Measurements from ENCODE around the gene C16orf74.

The C16orf74 gene

DNA sequence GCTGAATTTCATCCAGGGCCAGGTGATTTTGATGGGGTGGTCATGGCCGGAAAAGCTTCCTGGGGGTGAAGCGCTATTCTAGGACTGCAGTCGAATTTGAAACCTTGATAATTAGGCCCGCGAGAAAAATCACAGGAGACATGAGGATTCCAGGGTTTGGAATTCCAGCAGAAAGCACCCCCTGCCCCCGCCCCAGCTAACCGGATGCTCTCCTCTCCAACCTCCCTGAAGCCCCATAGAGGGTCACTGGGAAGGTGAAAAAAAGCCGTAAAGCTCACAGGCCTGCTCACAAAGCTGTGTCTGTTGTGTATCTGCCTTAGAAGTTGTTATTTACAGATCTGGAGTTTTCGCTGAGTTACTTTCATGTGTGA is 61.0 kb downstream of the C16orf74 start:
- no peak for DNase-seq

DNA sequence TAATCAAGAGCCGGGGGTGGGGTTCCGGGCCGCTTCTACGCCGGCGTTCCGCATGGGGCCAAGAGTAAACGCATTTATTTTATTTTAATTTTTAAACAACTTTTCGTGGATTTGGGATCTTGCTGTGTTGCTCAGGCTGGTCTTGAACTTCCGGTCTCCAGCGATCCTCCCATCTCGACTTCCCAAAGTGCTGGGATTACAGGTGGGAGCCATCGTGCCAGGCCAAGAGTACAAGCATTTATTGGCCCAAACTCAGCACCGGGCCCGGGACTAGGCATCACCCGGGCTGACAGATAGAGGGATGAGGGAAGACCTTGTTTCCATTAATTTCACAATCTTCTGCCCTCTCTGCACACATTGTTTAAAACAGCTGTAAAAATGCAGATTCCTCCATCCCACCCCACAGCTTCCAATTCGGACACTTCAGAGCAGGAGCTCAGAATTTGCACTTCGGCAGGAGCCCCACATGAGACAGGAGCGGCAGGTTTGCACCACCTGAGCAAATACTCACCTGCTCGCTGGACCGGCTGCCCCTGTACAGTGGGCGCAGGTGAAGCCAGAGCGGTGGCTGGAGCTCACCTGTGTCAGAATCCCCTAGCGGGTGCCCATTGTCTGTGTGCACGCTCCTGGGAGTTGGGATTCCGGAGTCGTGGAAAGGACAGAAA is 61.5 kb downstream of the C16orf74 start:
- DNase-seq = no peak

DNA sequence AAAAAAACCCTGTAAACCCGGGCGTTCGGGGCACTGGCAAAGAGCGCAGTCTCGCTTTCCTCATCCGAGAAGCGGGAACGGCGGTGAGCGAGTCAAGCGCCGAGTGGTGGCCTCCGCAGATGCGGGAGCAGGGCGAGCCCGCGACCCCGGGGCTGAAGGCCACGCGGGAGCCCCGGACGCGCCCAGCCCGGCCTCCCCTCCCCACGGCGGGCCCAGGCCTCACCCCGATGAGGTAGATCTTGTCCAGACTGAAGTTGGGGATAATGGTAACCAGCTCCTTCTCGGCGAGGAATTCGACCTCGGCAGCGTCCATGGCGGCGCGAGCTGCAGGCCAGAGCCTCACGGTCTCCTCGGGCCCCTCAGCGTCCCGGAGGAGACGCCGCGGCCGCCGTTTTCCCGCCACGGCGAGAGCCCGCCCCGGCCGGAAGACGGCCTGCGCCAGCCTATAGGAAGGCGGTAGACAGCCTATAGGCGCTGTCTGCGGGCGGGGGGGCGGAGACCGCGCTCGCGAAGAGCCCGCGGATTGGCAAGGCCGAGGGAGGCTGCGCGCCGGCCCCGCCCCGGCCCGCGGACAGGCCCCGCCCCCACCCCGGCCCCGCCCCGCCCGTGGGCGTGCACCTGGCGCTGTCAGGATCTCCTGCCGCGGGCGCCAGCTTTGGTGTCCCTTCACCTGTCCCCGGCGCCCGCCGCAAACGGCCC is 62.2 kb downstream of the C16orf74 start, which contains the start of gene GINS2:
TSS of gene GINS2 (minus strand) at position 369 of the 699 bp plus-strand sequence. CDS start at position 313, 56 bp downstream.
- DNase-seq = peak; percentile 61

DNA sequence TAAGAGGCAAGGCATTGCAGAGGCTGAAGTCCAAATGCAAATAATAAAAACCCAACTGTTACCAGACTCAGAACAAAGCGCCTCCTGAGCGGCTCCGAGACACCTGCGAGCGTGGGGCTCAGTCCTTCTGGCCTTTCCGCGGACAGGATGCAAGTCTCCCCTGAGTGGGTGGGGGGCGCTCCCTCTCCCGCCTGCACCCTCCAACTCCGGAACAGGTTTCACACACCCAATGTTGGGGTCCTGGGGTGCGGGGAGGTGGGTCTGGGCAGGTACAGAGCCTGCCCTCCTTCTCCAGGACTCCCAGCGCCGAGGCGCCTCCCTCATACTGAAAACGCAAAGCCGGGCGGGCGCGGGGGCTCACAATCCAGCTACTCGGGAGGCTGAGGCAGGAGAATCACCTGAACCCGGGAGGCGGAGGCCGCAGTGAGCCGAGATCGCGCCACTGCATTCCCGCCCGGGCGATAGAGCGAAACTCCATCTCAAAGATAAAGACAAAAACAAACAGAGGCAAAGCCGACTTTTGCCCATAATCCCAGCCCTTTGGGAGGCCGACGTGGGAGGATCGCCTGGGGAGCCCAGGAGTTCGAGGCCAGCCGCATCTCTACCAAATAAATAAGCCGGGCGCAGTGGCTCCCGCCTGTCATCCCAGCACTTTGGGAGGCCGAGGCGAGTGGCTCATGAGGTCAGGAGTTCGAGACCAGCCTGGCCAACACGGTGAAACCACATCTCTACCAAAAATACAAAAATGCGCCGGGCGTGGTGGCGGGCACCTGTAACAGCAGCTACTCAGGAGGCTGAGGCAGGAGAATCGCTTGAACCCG is 63.0 kb downstream of the C16orf74 start:
- no peak for DNase-seq

DNA sequence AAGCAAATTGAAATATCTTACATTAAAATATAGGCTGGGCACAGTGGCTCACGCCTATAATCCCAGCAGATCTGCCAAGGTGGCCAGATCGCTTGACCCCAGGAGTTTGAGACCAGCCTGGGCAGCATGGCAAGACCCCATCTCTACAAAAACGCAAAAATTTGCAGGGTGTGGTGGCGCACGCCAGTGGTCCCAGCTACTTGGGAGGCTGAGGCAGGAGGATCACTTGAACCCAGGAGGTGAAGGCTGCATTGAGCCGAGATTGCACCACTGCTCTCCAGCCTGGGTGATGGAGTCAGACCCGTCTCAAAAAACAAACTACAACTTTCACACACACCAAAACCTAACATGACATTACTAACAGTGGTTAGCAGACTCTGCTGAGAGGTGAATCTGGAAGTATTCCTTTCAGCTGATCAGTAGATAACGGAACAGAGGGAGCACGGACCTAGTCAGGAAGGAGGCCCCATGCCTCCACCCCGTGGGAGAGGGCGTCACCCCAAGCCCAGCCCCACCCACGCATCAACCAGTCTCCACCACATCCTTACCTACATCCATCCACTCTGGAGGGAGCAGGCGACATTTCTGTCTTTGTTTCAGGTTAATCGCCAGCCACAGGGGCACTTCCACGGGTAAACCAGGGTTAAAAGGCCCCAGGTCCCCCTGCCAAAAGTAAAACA is 63.8 kb downstream of the C16orf74 start:
- no peak for DNase-seq

DNA sequence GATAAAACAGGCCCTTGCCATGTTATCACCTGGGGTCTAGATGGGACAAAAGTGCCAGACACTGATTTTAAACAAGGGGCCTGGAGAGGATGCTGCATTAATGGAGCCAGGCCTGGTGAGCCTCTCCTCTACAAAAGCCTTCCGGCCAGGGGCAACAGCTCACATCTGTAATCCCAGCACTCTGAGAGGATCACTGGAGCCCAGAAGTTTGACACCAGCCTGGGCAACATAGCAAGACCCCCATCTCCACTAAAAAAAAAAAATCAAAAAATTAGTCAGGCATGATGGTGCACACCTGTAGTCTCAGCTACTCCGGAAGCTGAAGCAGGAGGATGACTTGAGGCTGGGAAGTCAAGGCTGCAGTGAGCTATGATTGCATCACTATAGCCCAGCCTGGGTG is 65.6 kb downstream of the C16orf74 start:
- no peak for DNase-seq

DNA sequence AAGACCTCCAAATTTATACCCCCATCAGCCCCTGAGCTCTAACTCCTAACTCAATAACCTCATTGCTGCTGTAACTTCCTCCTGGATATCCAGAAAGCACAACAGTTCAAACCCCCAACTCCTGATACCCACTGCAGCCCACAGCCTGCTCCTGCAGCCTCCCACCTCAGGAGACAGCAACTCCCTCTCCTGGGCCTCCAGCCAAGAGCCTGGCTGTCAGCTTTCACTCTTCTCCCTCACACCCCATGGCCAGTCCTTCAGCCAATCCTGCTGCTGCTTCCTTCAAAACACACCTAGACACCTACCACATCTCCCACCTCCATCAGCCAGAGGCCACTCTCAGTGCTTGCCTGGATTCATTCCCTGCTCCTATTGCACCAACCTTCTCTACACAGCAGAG is 67.5 kb downstream of the C16orf74 start:
- DNase-seq = no peak

DNA sequence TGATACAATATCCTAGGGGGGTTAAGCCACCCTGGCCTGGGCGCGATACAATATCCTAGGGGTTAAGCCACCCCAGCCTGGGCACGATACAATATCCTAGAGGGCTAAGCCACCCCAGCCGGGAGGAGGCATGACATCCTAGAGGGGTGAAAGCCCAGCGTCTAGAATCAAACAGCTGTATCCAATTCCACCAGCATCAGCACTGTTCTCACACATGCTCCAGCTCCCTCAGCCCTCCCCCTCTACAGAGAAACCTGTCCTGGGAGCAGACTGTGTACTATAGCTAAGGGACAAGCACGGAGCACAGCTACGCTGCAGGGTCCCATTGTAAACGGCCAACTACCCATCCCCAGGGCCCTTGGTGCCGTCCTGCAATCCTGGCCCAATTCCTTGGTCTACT is 68.4 kb downstream of the C16orf74 start:
- DNase-seq = no peak

DNA sequence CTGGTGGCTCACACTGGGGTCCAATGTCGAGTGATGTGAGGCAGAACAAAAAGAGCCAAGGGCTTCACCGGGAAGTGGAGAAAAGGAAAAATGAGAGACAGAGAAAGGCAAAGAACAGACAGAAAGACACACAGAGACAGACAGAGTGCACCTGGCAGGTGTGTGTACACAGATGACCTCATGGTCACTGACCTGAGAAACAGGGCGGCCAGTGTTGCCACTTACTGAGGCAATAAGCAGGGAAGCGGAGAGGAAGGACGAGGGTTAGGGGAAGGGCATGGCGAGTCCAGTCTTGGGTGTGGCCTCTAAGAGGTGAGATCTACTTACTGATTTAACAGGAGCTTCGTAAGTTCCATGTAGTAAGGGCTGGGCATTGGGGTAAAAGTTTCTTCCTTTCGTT is 69.6 kb downstream of the C16orf74 start:
- no peak for DNase-seq

DNA sequence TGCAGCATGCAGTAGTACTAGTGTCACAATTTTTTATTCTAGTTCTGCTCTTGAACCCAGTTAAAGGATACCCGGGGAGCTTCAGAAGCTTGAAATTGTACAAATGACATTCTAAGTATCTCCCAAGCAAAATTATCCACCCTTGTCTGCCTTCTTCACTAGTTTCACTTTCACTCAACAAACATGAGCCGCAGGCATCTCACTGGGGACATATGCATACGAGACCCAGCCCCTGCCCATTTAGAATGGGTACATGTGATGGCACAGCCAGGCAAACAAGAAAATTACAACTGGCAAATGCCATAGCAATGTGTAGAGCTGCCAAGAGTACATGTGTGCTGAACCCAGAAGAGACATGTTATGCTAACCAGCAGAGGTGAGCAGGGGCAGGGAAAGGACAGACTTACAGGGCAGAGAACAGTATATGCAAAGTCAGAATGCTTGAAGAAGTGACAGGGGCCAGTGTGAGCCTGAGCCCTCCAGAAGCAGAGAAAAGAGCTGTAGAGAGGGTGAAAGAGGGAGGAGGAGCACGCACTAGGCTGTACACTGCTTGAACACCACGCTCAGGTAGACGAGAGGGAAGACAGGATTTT is 70.4 kb downstream of the C16orf74 start:
- no peak for DNase-seq

DNA sequence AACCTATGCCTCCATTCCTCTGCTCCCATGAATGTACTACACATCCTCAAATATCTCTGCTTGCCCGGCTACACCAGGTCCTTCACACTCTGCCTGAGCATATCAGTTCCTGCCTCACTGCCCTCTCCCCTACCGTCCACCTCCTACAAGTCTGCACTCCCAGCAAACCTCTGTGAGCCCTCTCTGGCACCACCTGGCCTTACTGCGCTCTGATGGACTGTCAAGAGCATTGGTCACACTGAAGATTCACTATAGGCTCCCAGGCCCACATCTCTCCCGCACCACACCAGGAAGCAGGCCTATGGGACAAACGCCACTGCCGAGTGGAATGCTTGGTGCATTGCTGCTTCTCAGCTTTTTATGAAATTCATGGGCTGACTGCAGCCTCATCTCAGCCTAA is 71.0 kb downstream of the C16orf74 start:
- no peak for DNase-seq

DNA sequence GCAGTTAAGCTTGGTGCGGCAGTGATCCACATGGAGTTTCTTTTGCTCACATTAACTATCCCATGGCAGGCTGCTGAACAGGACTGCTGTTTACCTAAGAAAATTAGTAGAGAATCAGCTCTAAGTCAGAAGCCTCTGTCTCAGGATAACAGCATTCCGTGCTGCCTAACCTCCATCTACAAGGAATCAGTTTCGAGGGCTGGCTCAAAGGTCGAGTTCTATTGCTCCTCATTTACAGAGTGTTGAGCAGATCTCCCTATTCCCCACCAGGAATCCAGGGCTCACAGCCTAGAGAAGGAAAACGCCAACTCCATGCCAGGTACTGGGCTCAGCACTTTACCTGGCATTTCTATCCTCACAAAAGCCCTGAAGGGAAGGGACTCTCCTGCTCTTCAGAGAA is 72.1 kb downstream of the C16orf74 start:
- no peak for DNase-seq

DNA sequence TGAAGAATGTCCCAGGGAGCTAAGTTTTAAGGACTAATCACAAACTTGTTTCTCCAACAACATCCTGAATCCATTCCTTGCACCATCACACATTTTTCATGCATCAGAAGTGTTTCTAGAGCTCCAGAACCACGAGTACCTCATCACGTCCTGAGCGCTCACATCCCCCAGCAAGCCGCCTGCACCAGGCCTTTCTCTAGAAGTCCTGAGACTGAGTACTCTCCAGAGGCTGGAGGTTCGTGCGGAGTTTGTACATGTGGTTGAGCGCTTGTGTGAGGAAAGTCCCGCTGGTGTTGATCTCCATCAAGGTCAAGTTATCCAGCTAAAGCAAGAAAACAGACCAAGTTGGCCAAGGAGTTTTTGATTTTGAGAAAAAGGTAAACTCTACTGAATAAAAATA is 72.9 kb downstream of the C16orf74 start:
- DNase-seq = no peak

DNA sequence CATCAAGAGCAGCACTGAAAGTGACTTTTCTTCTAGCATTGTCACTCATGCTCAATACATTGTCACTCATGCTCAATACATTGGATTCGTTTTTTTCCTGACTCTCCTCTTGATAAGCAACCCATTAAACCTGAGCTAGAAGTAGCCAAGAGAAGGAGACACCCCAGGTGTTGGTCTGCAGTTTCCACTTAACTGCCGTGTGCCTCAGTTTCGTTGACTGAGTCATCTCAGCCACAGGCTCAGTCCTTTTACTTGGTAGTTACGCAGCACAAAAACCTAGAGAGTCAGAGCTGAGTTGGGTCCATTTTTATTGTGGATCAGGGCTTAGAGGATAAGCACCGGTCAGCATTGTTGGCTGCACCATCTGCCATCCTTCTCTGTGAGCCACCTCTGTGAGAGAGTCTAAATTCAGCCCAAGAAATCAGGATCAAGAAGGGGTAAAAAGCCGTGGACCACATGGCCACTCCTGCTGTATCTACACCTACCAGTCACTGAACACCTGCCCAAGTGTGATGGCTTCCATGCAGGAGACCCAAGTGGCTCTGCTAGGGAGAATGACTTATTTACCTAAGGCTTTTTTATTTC is 73.4 kb downstream of the C16orf74 start:
- DNase-seq = no peak

DNA sequence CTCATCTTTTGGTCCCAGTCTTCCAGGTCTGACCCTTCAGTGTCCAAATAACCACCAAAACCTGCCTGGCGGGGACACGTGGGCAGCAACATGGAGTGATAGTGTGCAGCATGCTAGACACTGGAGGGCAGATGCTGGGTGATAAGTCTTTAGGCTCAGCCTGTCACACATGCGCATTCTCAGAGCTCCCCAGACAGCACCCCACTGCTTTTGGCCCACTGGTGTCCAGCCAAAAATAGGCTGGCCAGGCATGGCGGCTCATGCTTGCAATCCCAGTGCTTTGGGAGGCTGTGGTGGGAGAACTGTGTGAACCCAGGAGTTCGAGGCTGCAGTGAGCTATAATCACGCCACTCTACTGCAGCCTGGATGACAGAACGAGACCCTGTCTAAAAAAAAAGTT is 74.4 kb downstream of the C16orf74 start:
- no peak for DNase-seq

DNA sequence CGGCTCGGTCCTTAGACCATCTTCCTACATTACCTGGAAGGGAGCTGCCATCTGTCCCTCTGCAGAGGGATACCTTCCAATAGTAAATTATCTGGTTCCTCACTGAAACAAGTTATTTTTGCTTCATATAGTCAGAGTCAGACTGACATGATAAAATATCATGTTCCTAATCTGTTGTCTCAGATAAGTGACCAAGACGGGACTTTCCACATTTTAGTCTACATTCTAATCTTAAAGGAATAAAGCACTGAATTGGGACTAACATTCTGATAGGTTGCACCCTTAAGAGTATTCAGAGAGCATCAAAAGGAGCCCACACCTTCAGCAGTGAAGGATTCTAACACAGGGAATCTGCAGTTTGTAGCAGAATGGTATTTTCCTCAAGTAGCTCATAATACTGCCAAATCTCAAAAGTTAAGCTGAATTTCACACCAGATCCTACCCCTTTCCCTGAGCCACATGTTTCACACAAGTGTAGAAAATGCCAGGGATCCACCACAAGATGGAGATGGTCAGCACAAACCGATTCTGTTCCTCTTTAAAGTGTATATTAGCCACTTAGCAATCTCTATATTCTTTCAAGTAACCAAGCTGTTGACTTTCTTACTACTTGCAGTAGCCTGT is 75.5 kb downstream of the C16orf74 start:
- DNase-seq = peak; percentile 7

DNA sequence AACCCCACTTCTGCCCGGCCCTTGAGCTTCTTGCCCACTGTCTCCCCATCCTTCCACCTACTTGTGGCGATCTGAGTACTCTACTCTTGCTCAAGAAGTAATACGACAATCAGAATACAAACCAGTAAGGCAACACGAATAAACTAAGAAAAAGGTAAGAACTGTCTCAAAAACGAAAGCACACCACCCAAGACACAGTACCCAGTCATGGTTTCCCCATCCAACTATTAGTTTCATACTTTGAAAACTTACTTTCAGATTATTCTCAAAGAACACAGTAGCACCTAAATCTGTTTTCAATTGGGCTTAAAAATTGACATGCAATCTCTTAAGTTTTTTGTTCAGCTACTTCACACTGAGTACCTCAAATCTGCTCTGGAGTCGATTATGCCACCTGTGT is 76.1 kb downstream of the C16orf74 start:
- DNase-seq = no peak

DNA sequence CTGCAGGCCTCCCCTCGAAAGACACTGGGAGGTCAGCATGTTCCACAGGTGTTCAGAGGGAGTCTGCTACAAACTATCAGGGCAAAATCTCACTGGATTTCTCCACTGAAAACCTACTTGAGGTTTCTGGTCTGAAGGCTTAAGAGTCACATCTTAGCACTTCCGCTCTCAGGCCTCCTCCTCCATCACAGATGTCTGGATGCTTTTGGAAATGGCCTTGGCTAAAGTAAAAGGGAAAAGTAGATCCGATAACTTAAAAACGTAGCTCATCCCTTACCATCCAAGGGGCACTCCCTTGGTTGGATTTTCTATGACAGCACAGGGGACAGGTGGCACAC is 76.5 kb downstream of the C16orf74 start:
- no peak for DNase-seq

DNA sequence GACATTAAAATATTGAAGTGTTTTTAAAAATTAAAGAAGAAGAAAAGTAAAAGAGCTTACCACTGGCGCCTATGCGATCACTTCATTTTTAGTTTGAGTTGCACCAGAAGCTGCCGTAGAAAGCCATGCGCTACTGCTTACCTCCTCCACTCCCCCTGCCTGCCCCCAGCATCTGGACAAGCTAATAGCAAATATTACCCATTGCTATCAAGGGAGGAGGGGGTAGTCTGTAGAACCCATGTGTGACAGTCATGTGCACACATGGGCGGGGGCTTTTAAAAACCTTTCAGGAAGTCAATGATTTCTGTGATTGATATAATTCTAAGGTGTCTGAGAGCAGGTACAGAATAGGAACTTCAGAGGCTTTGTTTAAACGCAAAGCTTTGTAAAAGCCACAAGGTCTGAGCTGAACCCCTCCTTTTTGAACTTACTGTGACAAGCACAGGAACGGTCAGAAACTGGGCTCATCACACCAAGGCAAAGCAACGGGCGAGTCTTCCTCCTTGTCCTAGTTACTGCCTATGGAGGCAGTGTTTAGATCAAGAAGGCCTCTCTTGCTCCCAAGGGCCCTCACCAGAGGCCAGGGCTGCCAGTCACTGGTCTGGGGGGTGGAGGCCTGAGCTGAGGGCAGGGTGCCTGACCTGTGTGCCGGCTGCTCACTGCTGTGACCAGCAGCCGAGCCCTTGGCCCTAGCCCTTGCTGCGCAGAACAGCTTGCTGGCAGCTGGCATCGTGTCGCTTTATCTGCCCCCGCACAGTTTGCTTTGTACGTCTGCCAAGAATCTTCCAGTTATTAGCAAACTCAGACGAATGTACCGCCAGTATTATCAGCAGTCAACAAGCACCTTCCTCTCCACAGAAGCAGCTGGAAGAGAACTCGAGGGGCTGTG is 77.1 kb downstream of the C16orf74 start:
- peak; percentile 81 for DNase-seq

DNA sequence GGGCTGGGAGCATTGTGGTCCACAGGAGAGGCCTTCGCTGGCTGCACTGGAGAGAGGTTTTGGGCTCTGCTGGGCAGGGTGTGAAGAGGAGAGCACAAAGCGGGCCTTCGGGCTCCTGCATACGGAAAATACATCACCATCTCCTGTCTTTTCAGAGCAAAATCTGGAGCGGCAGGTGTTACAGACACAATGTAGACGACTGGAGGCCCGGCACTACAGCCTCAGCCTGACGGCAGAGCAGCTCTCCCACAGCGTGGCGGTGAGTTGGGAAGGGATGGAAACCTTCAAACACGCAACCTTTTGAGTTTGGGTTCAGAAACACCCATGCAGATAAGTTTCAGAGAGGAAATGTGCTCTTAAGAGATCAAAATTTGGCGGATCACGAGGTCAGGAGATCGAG is 80.1 kb downstream of the C16orf74 start:
- DNase-seq = no peak
